Measurements from ENCODE around the gene KCNA3.

- TF ChIP-seq CTCF (IDR thresholded peaks at IDR 0.05): no peak
- no peak for TF ChIP-seq POLR2A (IDR thresholded peaks at IDR 0.05)
- no peak for TF ChIP-seq POLR2AphosphoS5 (IDR thresholded peaks at IDR 0.05)
Observed at GRCh38 chr1:110702260-110702659, 27.5 kb upstream of the KCNA3 start.
